ENCODE data around the gene TAGAP. TPM values are rescaled to one million over a fixed set of nuclear protein-coding genes. Genes with fewer than 3 reads are reported as not detected.

TAGAP gene
- total and polyA plus RNA-seq, 2 donors (not counting 3 experiments of a cell fraction or from before 2014, with no cell fraction given), result not detected

DNA sequence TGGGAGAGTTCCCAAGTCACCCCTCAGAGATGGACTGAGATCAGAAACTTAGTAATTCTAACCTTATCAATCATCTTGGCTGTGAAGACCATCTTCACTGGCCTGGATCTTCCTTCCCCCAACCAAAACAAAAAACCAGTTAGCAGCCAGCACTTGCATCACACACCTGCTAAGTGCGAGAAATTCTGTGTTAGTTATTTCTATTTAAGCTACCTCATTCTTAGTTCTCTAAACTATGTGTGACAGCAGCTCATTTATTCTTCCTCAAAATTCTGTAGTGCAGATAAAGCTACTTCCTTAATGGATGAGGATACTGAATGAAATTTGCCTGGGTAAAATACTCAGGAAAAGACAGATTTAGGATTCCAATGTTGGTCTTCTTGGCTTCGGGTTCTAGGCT is 18.2 kb upstream of the TAGAP start:
- DNase-seq (ENCODE audit: low read depth, low spot score), result no peak
- Histone ChIP-seq H3K4me1 (ENCODE audit: control insufficient read depth, extremely low read depth, insufficient read depth, low read length) (no peaks in the 10 kb centered on the region), H3K9me1 (replicated peaks; ENCODE audit: control insufficient read depth, extremely low read depth, insufficient read depth, low read length) (no peaks in the 10 kb centered on the region), H2AFZ (ENCODE audit: low read depth, low read length) (no peak overlapping the region), H3K4me3 (replicated peaks in 1 of 3; ENCODE audit: insufficient read depth in 1 of 3, low read depth in 1 of 3, low read length in 3 of 3) (no peak overlapping the region), H4K20me1 (replicated peaks; ENCODE audit: control insufficient read depth, extremely low read depth, insufficient read depth, low read length) (no peaks in the 10 kb centered on the region), H3K79me2 (ENCODE audit: control insufficient read depth, insufficient read depth, low read length) (no peaks in the 10 kb centered on the region), H3K36me3 (ENCODE audit: control insufficient read depth in 2 of 2, extremely low read depth in 1 of 2, insufficient read depth in 2 of 2, low read length in 2 of 2) (no peaks in the 10 kb centered on the region), H3K27me3 (ENCODE audit: control insufficient read depth in 2 of 2, insufficient read depth in 2 of 2, low read length in 2 of 2) (no peaks in the 10 kb centered on the region), H3K9ac (replicated peaks; ENCODE audit: extremely low read depth, insufficient read depth, low read length) (no peak overlapping the region), H3K9me3 (replicated peaks; ENCODE audit: control insufficient read depth, insufficient read depth, low read length) (no peaks in the 10 kb centered on the region), H3K4me2 (ENCODE audit: insufficient read depth, low read length) (no peak overlapping the region), H3K27ac (ENCODE audit: insufficient read depth, low read depth, low read length) (no peak overlapping the region)
- BruUV-seq (replicated peaks), result no TSS peak
- no peak for FAIRE-seq
- intact Hi-C loops (cut with micrococcal nuclease), result no loop called here
- dilution Hi-C loops (cut with MboI; ENCODE audit: extremely low pct_ligation_motif_present, low sequenced_read_pairs), result no loop called here
- CTCF ChIA-PET, result no interaction called here
- TF ChIP-seq JUN (IDR thresholded peaks at IDR 0.05; ENCODE audit: borderline replicate concordance, insufficient read depth, insufficient read length, low read depth), result no peak
- TF ChIP-seq POLR2A (IDR thresholded peaks at IDR 0.05; ENCODE audit: low read depth, low read length), result no peak
- TF ChIP-seq GATA2 (IDR thresholded peaks at IDR 0.05; ENCODE audit: insufficient read depth, insufficient read length, low read depth, low read length), result no peak
- no peak for TF ChIP-seq FOS (IDR thresholded peaks at IDR 0.05; ENCODE audit: borderline replicate concordance, insufficient read depth, low read length)
- TF ChIP-seq, protein P1, sequence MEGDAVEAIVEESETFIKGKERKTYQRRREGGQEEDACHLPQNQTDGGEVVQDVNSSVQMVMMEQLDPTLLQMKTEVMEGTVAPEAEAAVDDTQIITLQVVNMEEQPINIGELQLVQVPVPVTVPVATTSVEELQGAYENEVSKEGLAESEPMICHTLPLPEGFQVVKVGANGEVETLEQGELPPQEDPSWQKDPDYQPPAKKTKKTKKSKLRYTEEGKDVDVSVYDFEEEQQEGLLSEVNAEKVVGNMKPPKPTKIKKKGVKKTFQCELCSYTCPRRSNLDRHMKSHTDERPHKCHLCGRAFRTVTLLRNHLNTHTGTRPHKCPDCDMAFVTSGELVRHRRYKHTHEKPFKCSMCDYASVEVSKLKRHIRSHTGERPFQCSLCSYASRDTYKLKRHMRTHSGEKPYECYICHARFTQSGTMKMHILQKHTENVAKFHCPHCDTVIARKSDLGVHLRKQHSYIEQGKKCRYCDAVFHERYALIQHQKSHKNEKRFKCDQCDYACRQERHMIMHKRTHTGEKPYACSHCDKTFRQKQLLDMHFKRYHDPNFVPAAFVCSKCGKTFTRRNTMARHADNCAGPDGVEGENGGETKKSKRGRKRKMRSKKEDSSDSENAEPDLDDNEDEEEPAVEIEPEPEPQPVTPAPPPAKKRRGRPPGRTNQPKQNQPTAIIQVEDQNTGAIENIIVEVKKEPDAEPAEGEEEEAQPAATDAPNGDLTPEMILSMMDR (IDR thresholded peaks at IDR 0.05; ENCODE audit: extremely low read depth in 1 of 2, insufficient read depth in 1 of 2, low read depth in 1 of 2, low read length in 2 of 2), result no peak
- no peak for TF ChIP-seq MAX (IDR thresholded peaks at IDR 0.05; ENCODE audit: insufficient read depth, insufficient read length)
- TF ChIP-seq POLR2AphosphoS5 (IDR thresholded peaks at IDR 0.05; ENCODE audit: insufficient read depth, low read depth, low read length), result no peak
- TF ChIP-seq MYC (IDR thresholded peaks at IDR 0.05; ENCODE audit: low read depth, low read length), result no peak
- TF ChIP-seq EZH2 (IDR thresholded peaks at IDR 0.05; ENCODE audit: borderline replicate concordance, low read depth, low read length, severe bottlenecking), result no peak
- POLR2A ChIA-PET, result no interaction called here
